GM23248 (cell line): ENCODE data around the gene SLC25A39.
"Not testable (repeated sequence)": the region's sequence is repeated elsewhere in the genome, so short reads cannot be mapped to it uniquely, and the experiment has no call there.

ENCODE experiments used
- EZH2 ChIP-seq: fragments of 200-600 bp; sonication (generic); IDR thresholded peaks from 2 replicates; pipeline ENCODE4 v1.6.1; 2018; ENCODE audit warnings: antibody characterized with exemption, mild to moderate bottlenecking; ENCODE audit not compliant: insufficient read depth, poor library complexity, severe bottlenecking
- EZH2phosphoT487 ChIP-seq: fragments of 200-600 bp; sonication (generic); IDR thresholded peaks from 2 replicates; pipeline ENCODE4 v1.6.1; 2018; ENCODE audit warnings: antibody characterized with exemption, moderate library complexity, mild to moderate bottlenecking, low read depth; ENCODE audit not compliant: insufficient read depth

DNA sequence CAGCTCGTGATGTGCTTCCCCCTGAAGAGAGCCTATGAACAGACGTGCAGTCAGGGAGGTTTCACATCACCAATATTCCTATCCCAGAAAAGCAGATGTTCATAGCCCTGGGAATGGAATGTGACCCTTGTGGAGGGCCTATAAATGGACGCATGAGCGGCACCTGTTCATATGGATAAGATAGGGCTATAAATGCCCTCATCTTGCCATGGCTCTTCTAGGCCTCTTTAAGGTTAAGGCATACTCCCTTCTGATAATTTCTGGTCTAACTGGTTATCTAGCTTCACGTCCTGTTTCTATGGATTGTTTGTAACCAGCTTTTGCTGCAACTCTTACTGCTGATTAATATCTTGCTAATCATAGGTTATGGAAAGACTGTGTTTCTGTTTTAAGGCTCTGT lies 15.9 kb upstream of the SLC25A39 start:
- TF ChIP-seq EZH2phosphoT487, EZH2: not testable (repeated sequence)
